ENCODE measurements around the gene PACS1.

Gene PACS1

GRCh38 chr11:66190786-66191185 is 120.7 kb downstream of the PACS1 start:
- no peak for DNase-seq (ENCODE audit: extremely low spot score)
- POLR2A ChIA-PET, result no interaction called here
- CTCF ChIA-PET, result no interaction called here
- TF ChIP-seq SP1 (IDR thresholded peaks at IDR 0.05) (no peak), ARNT (IDR thresholded peaks at IDR 0.05) (no peak), ZNF384 (IDR thresholded peaks at IDR 0.05) (no peak), HDGF (IDR thresholded peaks at IDR 0.05; ENCODE audit: borderline replicate concordance) (no peak), SUZ12 (IDR thresholded peaks at IDR 0.05) (no peak), FOXM1 (IDR thresholded peaks at IDR 0.05; ENCODE audit: borderline replicate concordance) (no peak), ELF4 (IDR thresholded peaks at IDR 0.05) (no peak), TARDBP (IDR thresholded peaks at IDR 0.05) (no peak), FOXA1 (IDR thresholded peaks at IDR 0.05) (no peak), L3MBTL2 (conservative IDR thresholded peaks at IDR 0.05) (no peak), FOXK2 (IDR thresholded peaks at IDR 0.05) (no peak), BHLHE40 (IDR thresholded peaks at IDR 0.05; ENCODE audit: borderline replicate concordance) (no peak), PKNOX1 (IDR thresholded peaks at IDR 0.05) (no peak), CTBP1 (IDR thresholded peaks at IDR 0.05; ENCODE audit: borderline replicate concordance) (no peak), NFRKB (IDR thresholded peaks at IDR 0.05) (no peak), LEF1 (IDR thresholded peaks at IDR 0.05; ENCODE audit: borderline replicate concordance) (no peak)

- ChIA-PET CTCF (no interaction called here), POLR2A (no interaction called here)
Observed at GRCh38 chr11:66192181-66192863, 122.2 kb downstream of the PACS1 start.

GRCh38 chr11:66194391-66194790 is 124.3 kb downstream of the PACS1 start:
- TF ChIP-seq BHLHE40 (IDR thresholded peaks at IDR 0.05; ENCODE audit: borderline replicate concordance) (no peak), TARDBP (IDR thresholded peaks at IDR 0.05) (no peak), ZNF384 (IDR thresholded peaks at IDR 0.05) (no peak), FOXM1 (IDR thresholded peaks at IDR 0.05; ENCODE audit: borderline replicate concordance) (no peak)
- ChIA-PET POLR2A (no interaction called here), CTCF (no interaction called here)
- no peak for DNase-seq (ENCODE audit: extremely low spot score)

More at GRCh38 chr11:66192181-66192863, 122.2 kb downstream of the PACS1 start:
- DNase-seq (ENCODE audit: extremely low spot score), result no peak
- TF ChIP-seq FOXA1 (IDR thresholded peaks at IDR 0.05) (no peak), FOXM1 (IDR thresholded peaks at IDR 0.05; ENCODE audit: borderline replicate concordance) (no peak), ARNT (IDR thresholded peaks at IDR 0.05) (no peak), PKNOX1 (IDR thresholded peaks at IDR 0.05) (no peak), FOXK2 (IDR thresholded peaks at IDR 0.05) (no peak), SP1 (IDR thresholded peaks at IDR 0.05) (no peak), SUZ12 (IDR thresholded peaks at IDR 0.05) (no peak), CTBP1 (IDR thresholded peaks at IDR 0.05; ENCODE audit: borderline replicate concordance) (no peak), BHLHE40 (IDR thresholded peaks at IDR 0.05; ENCODE audit: borderline replicate concordance) (no peak), NFRKB (IDR thresholded peaks at IDR 0.05) (no peak), ZNF384 (IDR thresholded peaks at IDR 0.05) (no peak), LEF1 (IDR thresholded peaks at IDR 0.05; ENCODE audit: borderline replicate concordance) (no peak), L3MBTL2 (conservative IDR thresholded peaks at IDR 0.05) (no peak), ELF4 (IDR thresholded peaks at IDR 0.05) (no peak), HDGF (IDR thresholded peaks at IDR 0.05; ENCODE audit: borderline replicate concordance) (no peak), TARDBP (IDR thresholded peaks at IDR 0.05) (no peak)

GRCh38 chr11:66195867-66196266 is 125.8 kb downstream of the PACS1 start:
- CTCF ChIA-PET, result no interaction called here
- DNase-seq (ENCODE audit: extremely low spot score), result no peak
- no peak for TF ChIP-seq FOXK2 (IDR thresholded peaks at IDR 0.05)
- TF ChIP-seq ARNT (IDR thresholded peaks at IDR 0.05), result no peak
- no peak for TF ChIP-seq SUZ12 (IDR thresholded peaks at IDR 0.05)
- TF ChIP-seq PKNOX1 (IDR thresholded peaks at IDR 0.05), result no peak
- no peak for TF ChIP-seq ELF4 (IDR thresholded peaks at IDR 0.05)
- no peak for TF ChIP-seq FOXA1 (IDR thresholded peaks at IDR 0.05)
- no peak for TF ChIP-seq SP1 (IDR thresholded peaks at IDR 0.05)
- no peak for TF ChIP-seq FOXM1 (IDR thresholded peaks at IDR 0.05; ENCODE audit: borderline replicate concordance)
- TF ChIP-seq HDGF (IDR thresholded peaks at IDR 0.05; ENCODE audit: borderline replicate concordance), result no peak
- TF ChIP-seq ZNF384 (IDR thresholded peaks at IDR 0.05), result no peak
- no peak for TF ChIP-seq CTBP1 (IDR thresholded peaks at IDR 0.05; ENCODE audit: borderline replicate concordance)
- no peak for TF ChIP-seq BHLHE40 (IDR thresholded peaks at IDR 0.05; ENCODE audit: borderline replicate concordance)
- TF ChIP-seq LEF1 (IDR thresholded peaks at IDR 0.05; ENCODE audit: borderline replicate concordance), result no peak
- no peak for TF ChIP-seq L3MBTL2 (conservative IDR thresholded peaks at IDR 0.05)
- TF ChIP-seq NFRKB (IDR thresholded peaks at IDR 0.05), result no peak
- no peak for TF ChIP-seq TARDBP (IDR thresholded peaks at IDR 0.05)
- POLR2A ChIA-PET, result no interaction called here

- no peak for TF ChIP-seq PKNOX1 (IDR thresholded peaks at IDR 0.05)
- no peak for TF ChIP-seq BHLHE40 (IDR thresholded peaks at IDR 0.05; ENCODE audit: borderline replicate concordance)
- no peak for TF ChIP-seq NFRKB (IDR thresholded peaks at IDR 0.05)
- no peak for TF ChIP-seq SUZ12 (IDR thresholded peaks at IDR 0.05)
- TF ChIP-seq ARNT (IDR thresholded peaks at IDR 0.05), result no peak
- no peak for TF ChIP-seq FOXK2 (IDR thresholded peaks at IDR 0.05)
- TF ChIP-seq TARDBP (IDR thresholded peaks at IDR 0.05), result no peak
- TF ChIP-seq HDGF (IDR thresholded peaks at IDR 0.05; ENCODE audit: borderline replicate concordance), result no peak
- no peak for TF ChIP-seq ZNF384 (IDR thresholded peaks at IDR 0.05)
- TF ChIP-seq LEF1 (IDR thresholded peaks at IDR 0.05; ENCODE audit: borderline replicate concordance), result no peak
- TF ChIP-seq L3MBTL2 (conservative IDR thresholded peaks at IDR 0.05), result no peak
- TF ChIP-seq FOXM1 (IDR thresholded peaks at IDR 0.05; ENCODE audit: borderline replicate concordance), result no peak
- no peak for TF ChIP-seq ELF4 (IDR thresholded peaks at IDR 0.05)
- no peak for TF ChIP-seq CTBP1 (IDR thresholded peaks at IDR 0.05; ENCODE audit: borderline replicate concordance)
- no peak for TF ChIP-seq FOXA1 (IDR thresholded peaks at IDR 0.05)
- no peak for TF ChIP-seq SP1 (IDR thresholded peaks at IDR 0.05)
- no peak for DNase-seq (ENCODE audit: extremely low spot score)
- CTCF ChIA-PET, result no interaction called here
- POLR2A ChIA-PET, result no interaction called here
Observed at GRCh38 chr11:66203847-66204246, 133.8 kb downstream of the PACS1 start.

Measured in HEK293T (cell line).